Mucosa of gallbladder (tissue), 1 donor: Measurements from ENCODE around the gene ARHGEF40. TPM values are rescaled to one million over a fixed set of nuclear protein-coding genes. Genes with fewer than 3 reads are reported as not detected.

Source experiments
- DNase-seq: peaks from one replicate; pipeline ENCODE4 v3.0.0-alpha.2; 2020; ENCODE audit warnings: low spot score
- total RNA-seq: library from RNA; stranded (reverse); gene quantifications from one replicate; pipeline ENCODE4 v1.2.1, GENCODE V29; 2021
- donor health status: DM: no; HTN: no; CAD: no.

ARHGEF40 gene
- total RNA-seq, 1 donor from 2014 or later, result 124 TPM

- DNase-seq, result no peak
Measured at GRCh38 chr14:21096978-21097635, 27.0 kb downstream of the ARHGEF40 start.

GRCh38 chr14:21097636-21098075, 27.6 kb downstream of the ARHGEF40 start:
- no peak for DNase-seq

- DNase-seq, result peak; percentile 52
Measured at GRCh38 chr14:21098076-21098891, 28.2 kb downstream of the ARHGEF40 start, which contains the start of gene ZNF219. Gene ZNF219, minus strand, starts transcription at chr14:21098655. Its CDS starts 5,064 bp downstream, at chr14:21093591.

GRCh38 chr14:21098892-21099595, 28.9 kb downstream of the ARHGEF40 start:
- no peak for DNase-seq

- no peak for DNase-seq
Measured at GRCh38 chr14:21099596-21099985, 29.5 kb downstream of the ARHGEF40 start.

- DNase-seq, result no peak
Measured at GRCh38 chr14:21100931-21101330, 30.8 kb downstream of the ARHGEF40 start, which contains the start of gene TMEM253. Gene TMEM253, plus strand, starts transcription at chr14:21101066. Its CDS starts 278 bp downstream, at chr14:21101344.

GRCh38 chr14:21101802-21102413, 31.8 kb downstream of the ARHGEF40 start:
- no peak for DNase-seq

- DNase-seq, result peak; percentile 42
Measured at GRCh38 chr14:21102521-21103410, 32.7 kb downstream of the ARHGEF40 start.

GRCh38 chr14:21103411-21103709, 33.3 kb downstream of the ARHGEF40 start:
- no peak for DNase-seq

- DNase-seq, result peak; percentile 96
Measured at GRCh38 chr14:21103710-21104447, 33.8 kb downstream of the ARHGEF40 start.

- peak; percentile 80 for DNase-seq
Measured at GRCh38 chr14:21104448-21105060, 34.5 kb downstream of the ARHGEF40 start.

GRCh38 chr14:21105095-21105494, 35.0 kb downstream of the ARHGEF40 start:
- no peak for DNase-seq

- no peak for DNase-seq
Measured at GRCh38 chr14:21106176-21106497, 36.0 kb downstream of the ARHGEF40 start.

GRCh38 chr14:21106498-21107282, 36.6 kb downstream of the ARHGEF40 start:
- DNase-seq, result peak; percentile 87

- peak; percentile 11 for DNase-seq
Measured at GRCh38 chr14:21107283-21107800, 37.2 kb downstream of the ARHGEF40 start.

GRCh38 chr14:21108791-21109190, 38.7 kb downstream of the ARHGEF40 start:
- DNase-seq, result no peak

- no peak for DNase-seq
Measured at GRCh38 chr14:21109377-21110138, 39.5 kb downstream of the ARHGEF40 start.

- no peak for DNase-seq
Measured at GRCh38 chr14:21112255-21112654, 42.2 kb downstream of the ARHGEF40 start.
